Measurements from ENCODE around the gene RAB3GAP1. TPM values are rescaled to one million over a fixed set of nuclear protein-coding genes. Genes with fewer than 3 reads are reported as not detected.
"Not testable (repeated sequence)": the region's sequence is repeated elsewhere in the genome, so short reads cannot be mapped to it uniquely, and the experiment has no call there.

RAB3GAP1 gene
- total and polyA plus RNA-seq, 2 donors from 2014 or later: 16.6 to 41.4 TPM

- Histone ChIP-seq H3K4me1 (ENCODE audit: control insufficient read depth in 2 of 3, insufficient read depth in 2 of 3, low read depth in 1 of 3, low read length in 3 of 3) (no peaks in the 10 kb centered on the region), H3K9ac (ENCODE audit: low read length in 3 of 3) (no peak overlapping the region), H3K36me3 (ENCODE audit: control insufficient read depth in 2 of 3, insufficient read depth in 3 of 3, low read length in 3 of 3) (peaks cover 0 to 4% (median 0%) of the 10 kb centered on the region in 3 donors), H3K27ac (ENCODE audit: low read depth in 2 of 2, low read length in 2 of 2) (no peak overlapping the region), H3K9me3 (ENCODE audit: control insufficient read depth in 2 of 3, insufficient read depth in 1 of 3, low read length in 3 of 3) (no peaks in the 10 kb centered on the region), H3K27me3 (ENCODE audit: control insufficient read depth, insufficient read depth, low read length) (no peaks in the 10 kb centered on the region), H3K4me3 (ENCODE audit: low read length in 3 of 3) (no peak overlapping the region)
- no peak for DNase-seq
- no peak for FAIRE-seq
- TF ChIP-seq, protein P1, sequence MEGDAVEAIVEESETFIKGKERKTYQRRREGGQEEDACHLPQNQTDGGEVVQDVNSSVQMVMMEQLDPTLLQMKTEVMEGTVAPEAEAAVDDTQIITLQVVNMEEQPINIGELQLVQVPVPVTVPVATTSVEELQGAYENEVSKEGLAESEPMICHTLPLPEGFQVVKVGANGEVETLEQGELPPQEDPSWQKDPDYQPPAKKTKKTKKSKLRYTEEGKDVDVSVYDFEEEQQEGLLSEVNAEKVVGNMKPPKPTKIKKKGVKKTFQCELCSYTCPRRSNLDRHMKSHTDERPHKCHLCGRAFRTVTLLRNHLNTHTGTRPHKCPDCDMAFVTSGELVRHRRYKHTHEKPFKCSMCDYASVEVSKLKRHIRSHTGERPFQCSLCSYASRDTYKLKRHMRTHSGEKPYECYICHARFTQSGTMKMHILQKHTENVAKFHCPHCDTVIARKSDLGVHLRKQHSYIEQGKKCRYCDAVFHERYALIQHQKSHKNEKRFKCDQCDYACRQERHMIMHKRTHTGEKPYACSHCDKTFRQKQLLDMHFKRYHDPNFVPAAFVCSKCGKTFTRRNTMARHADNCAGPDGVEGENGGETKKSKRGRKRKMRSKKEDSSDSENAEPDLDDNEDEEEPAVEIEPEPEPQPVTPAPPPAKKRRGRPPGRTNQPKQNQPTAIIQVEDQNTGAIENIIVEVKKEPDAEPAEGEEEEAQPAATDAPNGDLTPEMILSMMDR (IDR thresholded peaks at IDR 0.05; ENCODE audit: borderline replicate concordance, extremely low read depth, insufficient read depth): no peak
- intact Hi-C loops (cut with DNase I): no loop called here
Measured at GRCh38 chr2:135119582-135119981, 67.5 kb downstream of the RAB3GAP1 start.

DNA sequence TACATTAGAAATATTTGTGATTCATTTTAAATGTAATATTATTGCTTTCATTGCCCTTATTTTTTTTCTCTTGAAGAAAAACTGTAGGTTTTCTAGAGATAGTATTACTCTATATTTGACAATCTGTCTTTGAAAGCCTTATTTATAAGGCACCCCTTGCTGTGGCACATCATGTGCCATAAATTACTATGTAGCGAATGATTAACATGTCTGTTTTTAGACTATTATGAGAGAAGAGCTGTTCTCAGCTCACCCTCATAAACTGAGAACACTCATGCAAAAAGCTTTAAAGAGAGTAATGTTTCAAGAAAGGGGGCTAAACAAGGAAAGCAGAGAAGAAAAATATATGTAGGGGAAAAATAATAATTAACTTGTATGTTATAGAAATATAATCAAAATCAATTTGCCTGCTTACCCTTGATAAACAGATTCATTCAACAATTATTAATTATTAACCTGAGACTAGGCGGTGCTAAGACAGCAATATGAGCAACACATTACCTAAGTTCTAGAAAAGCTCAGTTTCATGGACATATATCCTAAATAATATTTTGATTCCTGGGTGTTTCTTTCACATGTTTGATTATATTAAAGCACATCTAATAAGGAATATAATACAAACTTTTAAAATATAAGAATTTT, 69.0 kb downstream of the RAB3GAP1 start:
- intact Hi-C loops (cut with DNase I): no loop called here
- Histone ChIP-seq H3K27me3 (ENCODE audit: control insufficient read depth, insufficient read depth, low read length) (no peaks in the 10 kb centered on the region), H3K36me3 (ENCODE audit: control insufficient read depth in 2 of 3, insufficient read depth in 3 of 3, low read length in 3 of 3) (peaks cover 0 to 11% (median 9%) of the 10 kb centered on the region in 3 donors), H3K4me3 (ENCODE audit: low read length in 3 of 3) (no peak overlapping the region), H3K9ac (ENCODE audit: low read length in 3 of 3) (no peak overlapping the region), H3K4me1 (ENCODE audit: control insufficient read depth in 2 of 3, insufficient read depth in 2 of 3, low read depth in 1 of 3, low read length in 3 of 3) (no peaks in the 10 kb centered on the region), H3K27ac (ENCODE audit: low read depth in 2 of 2, low read length in 2 of 2) (no peak overlapping the region), H3K9me3 (ENCODE audit: control insufficient read depth in 2 of 3, insufficient read depth in 1 of 3, low read length in 3 of 3) (no peaks in the 10 kb centered on the region)
- peak; percentile 8 for FAIRE-seq
- peak in 2 of 5 donors; percentile 3 to 24 for DNase-seq
- TF ChIP-seq, protein P1 (IDR thresholded peaks at IDR 0.05; ENCODE audit: borderline replicate concordance, extremely low read depth, insufficient read depth): no peak

DNA sequence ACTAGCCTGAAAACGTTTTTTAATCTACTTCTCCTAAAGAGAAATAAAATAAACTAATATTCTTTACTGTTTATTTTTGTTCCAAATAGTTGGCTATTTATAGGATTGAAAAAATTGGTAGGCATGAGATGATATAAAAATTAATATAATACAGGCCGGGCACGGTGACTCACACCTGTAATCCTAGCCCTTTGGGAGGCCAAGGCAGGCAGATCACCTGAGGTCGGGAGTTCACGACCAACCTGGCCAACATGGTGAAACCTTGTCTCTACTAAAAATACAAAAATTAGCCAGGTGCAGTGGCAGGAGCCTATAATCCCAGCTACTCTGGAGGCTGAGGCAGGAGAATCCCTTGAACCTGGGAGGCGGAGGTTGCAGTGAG, 69.6 kb downstream of the RAB3GAP1 start:
- H3K27me3 ChIP-seq (ENCODE audit: control insufficient read depth, insufficient read depth, low read length); H3K4me3 ChIP-seq (ENCODE audit: low read length in 3 of 3); H3K27ac ChIP-seq (ENCODE audit: low read depth in 2 of 2, low read length in 2 of 2); H3K4me1 ChIP-seq (ENCODE audit: control insufficient read depth in 2 of 3, insufficient read depth in 2 of 3, low read depth in 1 of 3, low read length in 3 of 3); H3K9ac ChIP-seq (ENCODE audit: low read length in 3 of 3); intact Hi-C loops (cut with DNase I); DNase-seq; H3K9me3 ChIP-seq (ENCODE audit: control insufficient read depth in 2 of 3, insufficient read depth in 1 of 3, low read length in 3 of 3); FAIRE-seq: not testable (repeated sequence)
- peaks cover 3 to 15% (median 12%) of the 10 kb centered on the region in 3 donors for H3K36me3 ChIP-seq (ENCODE audit: control insufficient read depth in 2 of 3, insufficient read depth in 3 of 3, low read length in 3 of 3)

DNA sequence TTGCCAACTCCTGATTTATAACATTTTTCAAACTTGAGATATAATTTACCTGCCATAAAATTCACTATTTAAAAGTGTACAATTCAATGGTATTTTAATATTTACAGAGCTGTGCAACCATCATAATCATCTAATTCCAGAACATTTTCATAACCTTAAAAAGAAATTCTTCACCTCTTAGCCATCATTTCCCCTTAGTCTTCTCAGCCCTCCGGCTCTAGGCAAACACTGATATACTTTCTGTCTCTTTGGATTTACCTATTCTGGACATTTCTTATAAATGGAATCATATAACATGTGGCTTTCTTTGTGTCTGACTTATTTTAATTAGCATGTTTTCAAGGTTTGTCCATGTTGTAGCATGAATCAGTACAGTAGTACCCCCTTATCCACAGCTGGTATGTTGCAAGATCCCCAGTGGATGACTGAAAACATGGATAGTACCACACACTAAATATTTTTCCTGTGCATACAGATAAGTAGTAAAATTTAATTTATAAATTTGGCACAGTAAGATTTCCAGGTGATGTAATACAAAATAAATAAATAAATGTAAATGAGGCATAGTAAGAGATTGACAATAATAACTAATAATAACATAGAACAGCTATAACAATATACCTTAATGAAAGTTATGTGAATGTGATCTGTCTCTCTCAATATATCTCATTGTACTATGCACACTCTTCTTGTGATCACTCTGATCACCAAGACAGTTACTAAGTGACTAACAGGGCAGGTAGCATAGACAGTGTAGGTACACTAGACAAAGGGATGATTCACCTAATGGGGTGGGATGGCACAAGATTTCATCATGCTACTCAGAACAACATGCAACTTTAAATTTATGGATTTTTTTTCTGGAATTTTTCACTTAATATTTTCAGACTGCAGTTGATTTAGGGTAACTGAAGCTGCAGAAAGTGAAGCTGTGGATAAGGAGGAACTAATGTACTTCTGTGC, 73.1 kb downstream of the RAB3GAP1 start:
- Histone ChIP-seq H3K27me3 (ENCODE audit: control insufficient read depth, insufficient read depth, low read length) (no peaks in the 10 kb centered on the region), H3K36me3 (ENCODE audit: control insufficient read depth in 2 of 3, insufficient read depth in 3 of 3, low read length in 3 of 3) (peaks cover 3 to 32% (median 14%) of the 10 kb centered on the region in 3 donors), H3K4me3 (ENCODE audit: low read length in 3 of 3) (no peak overlapping the region), H3K27ac (ENCODE audit: low read depth in 2 of 2, low read length in 2 of 2) (no peak overlapping the region), H3K9ac (ENCODE audit: low read length in 3 of 3) (no peak overlapping the region), H3K9me3 (ENCODE audit: control insufficient read depth in 2 of 3, insufficient read depth in 1 of 3, low read length in 3 of 3) (no peaks in the 10 kb centered on the region), H3K4me1 (ENCODE audit: control insufficient read depth in 2 of 3, insufficient read depth in 2 of 3, low read depth in 1 of 3, low read length in 3 of 3) (no peaks in the 10 kb centered on the region)
- FAIRE-seq (no peak), DNase-seq (no peak)
- intact Hi-C loops (cut with DNase I): no loop called here
- TF ChIP-seq, protein P1 (IDR thresholded peaks at IDR 0.05; ENCODE audit: borderline replicate concordance, extremely low read depth, insufficient read depth): no peak
